Superior temporal gyrus (tissue), 1 donor: Measurements from ENCODE around the gene ARID5B.

ENCODE experiments used
- DNase-seq: peaks from one replicate; pipeline ENCODE4 v3.0.0-alpha.2; 2016; ENCODE audit errors: extremely low spot score

Gene ARID5B

GRCh38 chr10:62075414-62075813, 173.9 kb downstream of the ARID5B start:
- DNase-seq: no peak

- no peak for DNase-seq
Observed at GRCh38 chr10:62075912-62076311, 174.4 kb downstream of the ARID5B start.

GRCh38 chr10:62076891-62077290, 175.4 kb downstream of the ARID5B start:
- no peak for DNase-seq

- no peak for DNase-seq
Observed at GRCh38 chr10:62077330-62078015, 176.0 kb downstream of the ARID5B start.

- no peak for DNase-seq
Observed at GRCh38 chr10:62079885-62080559, 178.5 kb downstream of the ARID5B start.

- DNase-seq: no peak
Observed at GRCh38 chr10:62080905-62081304, 179.4 kb downstream of the ARID5B start.

- peak; percentile 42 for DNase-seq
Observed at GRCh38 chr10:62081341-62082270, 180.1 kb downstream of the ARID5B start.

- no peak for DNase-seq
Observed at GRCh38 chr10:62082271-62082656, 180.8 kb downstream of the ARID5B start.

GRCh38 chr10:62082729-62083411, 181.4 kb downstream of the ARID5B start:
- DNase-seq: no peak

GRCh38 chr10:62083412-62084267, 182.1 kb downstream of the ARID5B start:
- DNase-seq: no peak

GRCh38 chr10:62084451-62084850, 183.0 kb downstream of the ARID5B start:
- DNase-seq: no peak

- no peak for DNase-seq
Observed at GRCh38 chr10:62085404-62085803, 183.9 kb downstream of the ARID5B start.

- DNase-seq: no peak
Observed at GRCh38 chr10:62085821-62086220, 184.3 kb downstream of the ARID5B start.

- no peak for DNase-seq
Observed at GRCh38 chr10:62087329-62087728, 185.8 kb downstream of the ARID5B start.

- no peak for DNase-seq
Observed at GRCh38 chr10:62088786-62089185, 187.3 kb downstream of the ARID5B start.

- no peak for DNase-seq
Observed at GRCh38 chr10:62092301-62093030, 191.0 kb downstream of the ARID5B start.

GRCh38 chr10:62093863-62094291, 192.4 kb downstream of the ARID5B start:
- DNase-seq: peak; percentile 29

GRCh38 chr10:62095181-62096122, 194.0 kb downstream of the ARID5B start:
- DNase-seq: peak; percentile 92
